Esophagus squamous epithelium (tissue), 4 donors: ENCODE measurements around the gene EME1.

ENCODE experiments used
- POLR2A ChIP-seq, 4 donors: fragments of 450-650 bp; IDR thresholded peaks; one replicate each; pipeline ENCODE4 v1.6.1; 2017; ENCODE audit warnings: antibody characterized with exemption in 4 of 4, mild to moderate bottlenecking in 4 of 4, moderate library complexity in 3 of 4
- TF ChIP-seq, protein P1 (sequence below), 6 experiments: fragments of 450-650 bp in 4 of 6; fragments of 200-600 bp in 2 of 6; sonication (generic) in 2 of 6; IDR thresholded peaks; one replicate each; pipeline ENCODE4 v1.5.1; 2016 to 2019; ENCODE audit warnings: antibody characterized with exemption in 6 of 6, mild to moderate bottlenecking in 4 of 6, moderate library complexity in 4 of 6

DNA sequence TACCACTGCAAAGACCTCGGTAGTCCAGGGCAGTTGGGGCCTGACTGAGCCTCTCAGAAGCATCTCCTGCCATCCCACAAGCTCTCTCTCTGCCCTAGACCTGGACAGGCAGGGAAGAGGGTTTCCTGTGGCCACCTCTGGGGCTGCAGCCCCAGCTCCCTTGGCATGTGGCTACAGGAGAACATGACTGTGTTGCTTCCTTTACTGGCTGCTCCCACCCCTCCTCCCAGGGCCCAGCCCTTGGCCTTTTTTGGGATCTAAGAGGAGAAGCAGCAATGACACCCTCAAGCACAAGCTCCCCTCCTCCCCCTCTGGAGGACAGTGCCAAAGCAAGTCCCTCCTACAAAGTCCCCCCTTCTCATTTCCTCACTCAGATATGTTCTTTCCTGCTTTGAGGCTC is 5.6 kb upstream of the EME1 start:
- TF ChIP-seq POLR2A (IDR thresholded peaks at IDR 0.05) = no peak
- TF ChIP-seq, protein P1, sequence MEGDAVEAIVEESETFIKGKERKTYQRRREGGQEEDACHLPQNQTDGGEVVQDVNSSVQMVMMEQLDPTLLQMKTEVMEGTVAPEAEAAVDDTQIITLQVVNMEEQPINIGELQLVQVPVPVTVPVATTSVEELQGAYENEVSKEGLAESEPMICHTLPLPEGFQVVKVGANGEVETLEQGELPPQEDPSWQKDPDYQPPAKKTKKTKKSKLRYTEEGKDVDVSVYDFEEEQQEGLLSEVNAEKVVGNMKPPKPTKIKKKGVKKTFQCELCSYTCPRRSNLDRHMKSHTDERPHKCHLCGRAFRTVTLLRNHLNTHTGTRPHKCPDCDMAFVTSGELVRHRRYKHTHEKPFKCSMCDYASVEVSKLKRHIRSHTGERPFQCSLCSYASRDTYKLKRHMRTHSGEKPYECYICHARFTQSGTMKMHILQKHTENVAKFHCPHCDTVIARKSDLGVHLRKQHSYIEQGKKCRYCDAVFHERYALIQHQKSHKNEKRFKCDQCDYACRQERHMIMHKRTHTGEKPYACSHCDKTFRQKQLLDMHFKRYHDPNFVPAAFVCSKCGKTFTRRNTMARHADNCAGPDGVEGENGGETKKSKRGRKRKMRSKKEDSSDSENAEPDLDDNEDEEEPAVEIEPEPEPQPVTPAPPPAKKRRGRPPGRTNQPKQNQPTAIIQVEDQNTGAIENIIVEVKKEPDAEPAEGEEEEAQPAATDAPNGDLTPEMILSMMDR (IDR thresholded peaks at IDR 0.05) = no peak
